Activated CD8-positive, alpha-beta memory T cell treated with anti-CD3 and anti-CD28 coated beads for 36 hours (primary cell): Measurements from ENCODE around the gene C4orf51. TPM values are rescaled to one million over a fixed set of nuclear protein-coding genes. Genes with fewer than 3 reads are reported as not detected.
"Not testable (repeated sequence)": the region's sequence is repeated elsewhere in the genome, so short reads cannot be mapped to it uniquely, and the experiment has no call there.

Experiments used
- CTCF ChIA-PET: fragments of 350-600 bp; sonication (Branson Sonifier 250); formaldehyde crosslinking; loops from one replicate; lab custom pipeline; 2021; ENCODE audit warnings: antibody characterized with exemption; lab: Charles Lee
- POLR2A ChIA-PET: fragments of 350-600 bp; sonication (Branson Sonifier 250); formaldehyde crosslinking; loops from one replicate; lab custom pipeline; 2021; ENCODE audit warnings: antibody characterized with exemption; lab: Charles Lee
- total RNA-seq, 2 experiments: library from RNA; stranded (reverse); gene quantifications; one replicate each; pipeline ENCODE4 v1.2.3, GENCODE V29; 2021

C4orf51 gene
- total RNA-seq, result not detected

DNA sequence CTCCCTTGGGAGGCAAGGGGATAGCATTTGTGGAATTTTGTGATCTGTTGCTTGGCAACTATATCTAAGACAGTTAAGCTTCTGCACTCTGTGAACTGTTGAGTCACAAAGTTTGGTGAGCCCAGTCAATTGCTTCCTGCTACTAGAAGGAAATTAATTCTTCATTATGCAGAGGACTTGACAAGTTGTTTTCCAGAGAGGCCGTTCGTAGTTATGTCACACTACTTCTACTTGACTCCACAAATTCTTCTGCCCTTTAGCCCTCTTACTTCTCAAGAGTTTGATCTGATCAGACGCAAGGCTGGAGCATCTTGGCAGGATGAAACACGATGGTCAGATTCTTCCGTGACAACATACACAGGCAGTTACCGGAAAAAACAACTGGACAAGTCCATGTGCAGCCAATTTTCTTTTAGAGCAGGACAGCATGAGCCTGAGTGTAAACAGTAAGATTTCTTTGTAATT lies at the start of gene C4orf51:
TSS of gene C4orf51 (plus strand) at position 156 of the 465 bp plus-strand sequence. CDS start at position 214, 58 bp downstream.
- POLR2A ChIA-PET, result no interaction called here
- CTCF ChIA-PET, result no interaction called here

DNA sequence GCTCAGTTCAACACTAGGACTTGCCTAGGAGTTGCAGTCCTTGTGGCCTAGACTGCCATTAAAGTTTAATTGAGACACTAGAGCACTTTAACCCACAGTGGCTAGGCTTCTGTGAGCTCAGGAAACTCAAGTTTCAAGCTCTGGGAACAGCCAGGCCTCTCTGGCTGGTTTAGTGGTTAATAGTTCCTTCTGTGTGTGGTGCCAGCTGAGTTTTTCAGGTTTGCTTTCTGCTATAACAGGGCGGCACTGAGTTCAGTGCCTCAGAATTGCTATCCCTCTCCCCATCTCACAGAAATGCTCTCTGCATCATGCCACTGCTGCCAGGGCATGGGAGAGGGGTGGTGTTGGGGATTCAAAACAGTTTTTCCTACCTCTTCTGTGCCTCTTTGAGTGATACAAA lies 44.8 kb upstream of the C4orf51 start:
- ChIA-PET POLR2A (no interaction called here), CTCF (no interaction called here)

DNA sequence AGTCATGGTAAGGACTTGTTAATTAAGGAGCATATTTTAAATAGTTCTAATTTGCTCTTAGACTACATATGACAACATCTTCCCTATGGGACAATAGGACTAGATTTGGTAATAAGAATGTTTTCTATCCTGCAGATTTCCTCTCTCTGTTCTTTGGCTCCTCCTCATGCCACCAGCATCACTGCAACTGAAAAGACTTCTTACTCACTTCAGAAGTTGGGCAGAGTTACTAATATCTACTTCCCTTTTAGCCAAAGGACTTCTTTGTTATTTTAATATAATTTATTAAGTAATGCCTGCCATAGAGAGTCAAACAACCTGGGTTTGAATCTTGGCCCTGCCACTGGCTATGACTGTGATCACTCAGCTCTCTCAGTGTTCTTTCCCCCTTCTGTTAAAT lies 44.3 kb upstream of the C4orf51 start:
- ChIA-PET CTCF (no interaction called here), POLR2A (no interaction called here)

DNA sequence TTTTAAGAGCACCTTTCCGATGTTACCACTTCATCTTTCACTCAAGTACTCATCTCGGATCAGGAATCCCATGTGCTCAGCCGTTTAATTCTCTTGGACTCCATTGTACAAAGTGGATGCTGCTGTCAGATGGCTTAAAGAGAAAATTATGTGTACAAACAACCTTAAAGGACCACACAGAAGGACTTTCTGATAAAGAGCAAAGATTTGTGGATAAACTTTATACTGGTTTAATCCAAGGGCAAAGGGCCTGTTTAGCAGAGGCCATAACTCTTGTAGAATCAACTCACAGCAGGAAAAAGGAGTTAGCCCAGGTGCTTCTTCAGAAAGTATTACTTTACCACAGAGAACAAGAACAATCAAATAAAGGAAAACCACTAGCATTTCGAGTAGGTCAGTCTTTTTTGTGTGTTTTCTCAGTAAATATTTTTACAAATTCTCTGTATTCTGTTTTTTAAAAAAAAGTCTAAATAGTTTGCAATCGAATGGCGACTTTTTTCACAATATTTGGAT lies 40.7 kb upstream of the C4orf51 start:
- ChIA-PET CTCF (no interaction called here), POLR2A (no interaction called here)

DNA sequence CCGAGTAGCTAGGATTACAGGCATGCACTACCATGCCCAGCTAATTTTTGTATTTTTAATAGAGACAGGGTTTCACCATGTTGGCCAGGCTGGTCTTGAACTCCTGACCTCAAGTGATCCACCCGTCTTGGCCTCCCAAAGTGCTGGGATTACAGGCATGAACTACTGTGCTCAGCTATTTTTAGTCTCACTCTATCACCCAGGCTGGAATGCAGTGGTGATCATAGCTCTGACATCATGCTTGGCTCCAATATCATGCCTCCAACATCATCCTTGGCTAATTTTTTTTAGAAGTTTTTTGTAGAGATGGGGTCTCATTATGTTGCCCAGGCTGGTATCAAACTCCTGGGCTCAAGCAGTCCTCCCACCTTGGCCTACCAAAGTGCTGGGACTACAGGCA lies 39.7 kb upstream of the C4orf51 start:
- POLR2A ChIA-PET, CTCF ChIA-PET: not testable (repeated sequence)

DNA sequence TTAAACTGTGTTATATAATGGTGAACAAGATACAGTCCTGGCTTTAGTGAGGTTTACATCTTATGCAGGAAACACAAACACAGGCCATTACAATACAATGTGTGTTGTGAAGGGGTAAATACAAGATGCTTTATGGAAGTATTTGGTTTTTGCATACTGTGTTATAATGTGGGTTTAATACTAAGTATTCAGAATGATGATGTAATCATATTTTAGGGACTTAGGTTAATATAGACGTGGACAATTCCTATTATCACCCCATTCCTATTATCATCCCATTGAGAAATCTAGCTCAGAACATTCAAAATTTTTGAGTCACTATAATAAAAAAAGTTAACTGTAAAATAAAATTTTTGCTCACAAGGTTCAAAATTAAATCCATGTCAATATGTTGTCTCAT lies 36.7 kb upstream of the C4orf51 start:
- POLR2A ChIA-PET, result no interaction called here
- CTCF ChIA-PET, result interaction anchor here (0.7 to 1.6 kb wide), 2 partner anchors 19 to 23 kb away, joined by 3 to 4 read pairs; no protein-coding TSS in a partner anchor

DNA sequence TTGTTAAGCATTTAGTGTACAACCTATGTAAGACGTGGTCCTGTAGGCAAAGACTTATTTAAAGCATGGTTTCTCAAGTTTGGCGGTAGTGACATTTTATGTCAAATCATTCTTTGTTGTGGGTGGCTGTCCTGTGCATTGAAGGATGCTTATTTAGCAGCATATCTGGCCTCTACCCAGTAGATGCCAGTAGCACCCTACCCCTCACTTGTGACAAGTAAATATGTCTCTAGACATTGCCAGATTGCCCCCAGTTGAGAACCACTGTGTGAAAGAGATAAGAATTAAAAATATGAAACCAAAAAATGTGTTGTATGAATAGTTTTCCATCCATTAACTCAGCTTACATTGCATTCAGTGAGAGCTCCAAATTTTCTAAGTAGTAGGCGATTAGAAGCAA lies 35.2 kb upstream of the C4orf51 start:
- CTCF ChIA-PET, result interaction anchor here (0.6 to 1.4 kb wide), 2 partner anchors 26 to 179 kb away, joined by 3 read pairs; partner anchors contain the start of gene MMAA

DNA sequence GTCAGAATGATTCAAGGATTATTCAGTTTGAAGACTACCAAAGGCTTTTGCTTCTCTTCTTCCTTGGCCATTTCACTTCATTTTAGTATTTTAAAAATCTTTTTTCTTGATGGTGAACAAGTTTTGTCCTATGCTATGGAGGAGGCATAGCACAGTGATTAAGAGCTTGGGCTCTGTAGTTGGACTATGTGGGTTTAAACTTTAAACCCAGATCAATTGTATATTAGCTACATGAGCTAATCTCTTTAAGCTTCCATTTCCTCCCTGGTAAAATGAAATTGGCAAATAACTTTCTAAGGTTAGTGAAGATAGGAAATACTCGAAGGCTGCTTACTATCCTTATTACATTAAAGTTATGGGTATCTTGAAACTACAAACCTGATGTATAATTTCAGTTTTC lies 23.8 kb upstream of the C4orf51 start:
- CTCF ChIA-PET, result no interaction called here
- POLR2A ChIA-PET, result no interaction called here

More for the DNA sequence above, 35.2 kb upstream of the C4orf51 start:
- POLR2A ChIA-PET, result no interaction called here

DNA sequence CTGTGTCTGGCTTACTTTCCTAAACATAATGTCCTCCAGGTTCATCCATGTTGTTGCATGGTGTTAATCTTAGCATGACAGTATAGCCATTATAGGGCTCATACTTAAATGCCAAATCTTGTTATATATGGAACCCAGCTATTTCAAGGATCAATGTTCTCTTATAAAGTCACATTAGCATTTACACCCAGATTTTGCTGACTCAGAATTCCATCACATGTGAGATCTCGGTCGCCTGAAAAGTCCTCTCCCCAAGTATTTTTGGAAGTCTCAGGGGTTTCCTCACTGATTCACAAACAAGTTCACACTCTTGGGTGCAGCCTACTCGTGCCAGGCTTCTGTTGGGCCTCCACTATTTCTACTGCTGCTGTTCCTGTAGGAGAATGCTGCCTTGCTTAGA lies 19.9 kb upstream of the C4orf51 start:
- CTCF ChIA-PET, result no interaction called here

DNA sequence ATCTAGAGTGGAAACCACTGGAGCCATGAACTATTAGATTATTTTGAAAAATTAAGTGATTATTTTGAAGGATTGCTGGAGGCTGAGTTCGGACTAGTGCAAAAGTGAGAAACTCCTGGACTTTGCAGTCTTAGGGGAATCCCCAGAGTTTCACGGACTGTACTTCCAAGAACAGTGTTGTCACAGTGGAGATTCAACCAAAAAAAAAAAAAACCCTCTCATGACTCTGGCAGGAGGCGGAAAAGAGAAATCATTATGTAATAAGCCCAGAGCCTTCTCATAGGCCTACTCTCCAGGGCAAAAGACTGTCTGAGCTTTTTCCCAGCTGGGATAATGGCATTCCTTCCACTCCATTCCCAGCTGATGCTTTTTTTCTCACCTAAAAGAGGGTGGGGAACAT lies 16.8 kb upstream of the C4orf51 start:
- POLR2A ChIA-PET, result no interaction called here
- CTCF ChIA-PET, result no interaction called here

More for the DNA sequence above, 19.9 kb upstream of the C4orf51 start:
- POLR2A ChIA-PET, result no interaction called here

DNA sequence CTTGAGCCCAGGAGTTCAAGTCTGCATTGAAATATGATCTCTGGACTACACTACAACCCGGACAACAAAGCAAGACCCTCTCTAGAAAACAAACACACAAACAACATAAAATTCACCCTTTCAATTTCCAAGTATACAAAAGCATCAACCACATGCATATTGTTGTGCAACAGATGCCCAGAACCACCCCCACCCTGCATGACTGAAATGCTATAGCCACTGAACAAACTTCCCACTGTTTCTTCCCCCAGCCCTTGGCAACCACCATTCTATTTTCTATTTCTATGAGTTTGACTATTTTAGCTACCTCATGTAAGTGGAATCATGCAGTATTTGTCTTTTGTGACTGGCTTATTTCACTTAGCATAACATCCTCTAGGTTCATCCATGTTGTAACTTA lies 14.2 kb upstream of the C4orf51 start:
- ChIA-PET POLR2A (no interaction called here), CTCF (no interaction called here)

DNA sequence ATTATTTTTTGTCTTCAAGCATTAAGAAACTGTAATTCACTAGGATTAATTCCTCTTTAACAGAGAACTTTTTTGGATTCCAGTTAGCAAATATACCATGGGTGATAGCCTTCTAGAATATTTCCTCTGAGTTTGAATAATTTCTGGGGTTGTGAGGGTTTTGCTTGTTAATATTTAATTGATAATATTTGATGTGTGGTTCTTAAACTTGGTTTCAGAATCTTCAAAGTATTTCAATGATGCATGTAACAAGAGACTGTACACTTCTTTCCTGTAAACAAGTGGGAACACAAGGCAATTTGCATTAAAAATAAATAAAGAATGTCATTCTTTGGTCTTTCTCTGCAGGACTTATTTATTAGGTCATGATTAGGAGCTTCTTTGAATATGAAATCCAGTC lies 9.5 kb upstream of the C4orf51 start:
- CTCF ChIA-PET, result no interaction called here
- POLR2A ChIA-PET, result no interaction called here

DNA sequence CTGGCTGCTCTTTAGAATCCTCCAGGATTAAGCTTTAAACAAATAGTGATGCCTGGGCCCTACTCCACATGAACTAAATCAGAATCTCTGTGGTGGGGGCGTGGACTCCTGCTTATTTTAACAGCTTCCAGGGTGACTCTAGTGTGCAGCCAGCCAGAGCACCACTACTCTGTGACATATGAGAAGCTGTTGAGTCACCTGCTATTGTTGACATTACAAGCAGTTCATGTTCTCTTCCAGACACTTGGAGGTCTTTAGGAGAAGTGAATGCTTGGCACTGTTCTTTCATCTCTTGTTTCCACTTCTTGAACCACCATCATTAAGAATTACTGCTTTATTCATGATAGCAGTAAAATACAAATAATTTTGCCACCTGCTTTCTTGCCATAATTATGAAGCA lies 426 bp upstream of the C4orf51 start:
- ChIA-PET CTCF (no interaction called here), POLR2A (no interaction called here)

DNA sequence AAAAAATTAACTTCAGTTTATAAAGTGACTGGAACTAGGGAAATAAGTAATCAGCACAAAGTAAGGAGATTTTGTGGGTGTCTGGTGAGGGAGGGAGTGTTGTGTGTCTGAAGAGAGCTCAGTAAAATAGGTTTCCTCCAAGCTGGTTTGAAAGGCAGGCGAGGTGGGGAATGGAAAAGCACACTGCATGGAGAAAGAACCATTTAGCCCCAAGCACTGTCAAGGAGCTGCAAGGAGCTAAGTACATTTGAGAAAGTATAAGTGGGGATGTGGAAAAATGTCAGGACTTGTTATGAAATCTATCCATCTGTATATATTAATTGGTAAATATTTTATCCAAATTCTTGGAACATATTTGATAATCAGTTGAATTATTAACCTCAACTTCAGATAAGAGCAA lies 956 bp downstream of the C4orf51 start:
- ChIA-PET POLR2A (no interaction called here), CTCF (no interaction called here)

DNA sequence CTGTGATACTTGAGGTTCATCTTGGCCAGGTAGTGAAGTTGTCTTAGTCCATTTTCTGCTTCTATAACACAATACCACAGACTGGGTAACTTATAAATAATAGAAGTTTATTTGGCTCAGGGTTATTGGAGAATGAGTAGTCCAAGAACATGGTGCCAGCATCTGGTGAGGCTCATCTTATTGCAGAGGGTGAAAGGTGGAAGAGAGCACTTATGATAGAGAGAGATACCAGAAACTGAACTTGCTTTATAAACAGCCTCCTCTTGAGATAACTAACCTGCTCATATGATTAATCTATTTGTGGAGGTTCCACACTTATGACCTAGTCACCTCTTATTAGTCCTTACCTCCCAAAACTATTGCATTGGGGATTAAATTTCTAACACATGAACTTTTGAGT lies 1.6 kb downstream of the C4orf51 start:
- ChIA-PET CTCF (no interaction called here), POLR2A (no interaction called here)

DNA sequence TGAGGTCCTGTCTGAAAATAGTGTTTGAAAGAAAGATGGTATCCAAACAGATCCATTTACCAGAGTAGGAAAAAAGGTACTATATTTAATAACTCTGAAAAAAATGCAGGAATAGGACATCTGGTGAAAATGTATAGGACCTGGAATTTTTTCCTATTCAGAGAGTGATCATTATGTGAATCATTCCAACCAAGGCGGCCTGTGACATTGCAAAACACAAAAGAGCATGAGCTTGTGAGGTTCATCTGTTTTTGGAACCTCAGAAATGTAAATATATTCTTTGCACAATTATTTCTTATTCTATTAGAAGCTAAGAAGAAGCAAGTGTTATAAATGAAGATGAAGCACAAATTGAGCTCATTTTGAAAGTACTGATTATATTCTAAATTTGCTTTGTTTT lies 2.0 kb downstream of the C4orf51 start:
- POLR2A ChIA-PET, result no interaction called here
- CTCF ChIA-PET, result no interaction called here

DNA sequence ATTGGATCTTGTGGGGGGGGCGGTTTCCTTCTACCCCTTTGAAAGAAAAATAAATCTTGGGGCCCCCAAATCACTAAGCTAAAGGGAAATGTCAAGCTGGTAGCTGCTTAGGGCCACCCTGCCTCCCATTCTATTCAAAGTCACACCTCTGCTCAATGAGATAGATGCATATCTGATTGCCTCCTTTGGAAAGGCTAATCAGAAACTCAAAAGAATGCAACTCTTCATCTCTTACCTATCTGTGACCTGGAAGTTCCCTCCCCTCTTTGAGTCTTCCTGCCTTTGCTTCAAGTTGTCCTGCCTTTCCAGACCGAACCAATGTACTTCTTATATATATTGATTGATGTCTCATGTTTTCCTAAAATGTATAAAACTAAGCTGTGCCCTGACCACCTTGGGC lies 7.0 kb downstream of the C4orf51 start:
- POLR2A ChIA-PET, result no interaction called here
- CTCF ChIA-PET, result no interaction called here

DNA sequence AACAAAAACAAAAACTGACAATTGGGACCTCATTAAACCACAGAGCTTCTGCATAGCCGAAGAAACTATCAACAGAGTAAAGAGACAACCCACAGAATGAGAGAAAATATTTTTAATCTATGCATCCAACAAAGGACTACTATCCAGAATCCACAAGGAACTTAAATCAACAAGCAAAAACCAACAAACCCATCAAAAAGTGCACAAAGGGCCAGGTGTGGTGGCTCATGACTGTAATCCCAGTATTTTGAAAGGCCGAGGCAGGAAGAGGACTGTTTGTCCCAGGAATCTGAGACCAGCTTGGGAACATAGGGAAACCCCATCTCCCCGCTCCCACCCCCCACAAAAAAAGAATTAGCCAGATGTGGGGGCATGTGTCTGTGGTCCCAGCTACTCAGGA lies 10.7 kb downstream of the C4orf51 start:
- ChIA-PET CTCF (no interaction called here), POLR2A (no interaction called here)

DNA sequence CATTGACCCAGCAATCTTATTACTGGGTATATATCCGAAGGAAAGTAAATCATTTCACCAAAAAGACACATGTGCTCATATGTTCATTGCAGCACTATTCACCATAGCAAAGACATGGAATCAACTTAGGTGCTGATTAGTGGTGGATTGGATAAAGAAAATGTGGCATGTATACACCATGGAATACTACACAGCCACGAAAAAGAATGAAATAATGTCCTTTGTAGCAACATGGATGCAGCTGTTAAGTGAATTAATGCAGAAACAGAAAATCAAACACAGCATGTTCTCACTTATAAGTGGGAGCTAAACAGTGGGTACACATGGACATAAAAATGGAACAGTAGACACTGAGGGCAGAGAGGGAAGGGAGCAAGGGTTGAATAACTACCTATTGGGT lies 11.5 kb downstream of the C4orf51 start:
- POLR2A ChIA-PET, CTCF ChIA-PET: not testable (repeated sequence)

DNA sequence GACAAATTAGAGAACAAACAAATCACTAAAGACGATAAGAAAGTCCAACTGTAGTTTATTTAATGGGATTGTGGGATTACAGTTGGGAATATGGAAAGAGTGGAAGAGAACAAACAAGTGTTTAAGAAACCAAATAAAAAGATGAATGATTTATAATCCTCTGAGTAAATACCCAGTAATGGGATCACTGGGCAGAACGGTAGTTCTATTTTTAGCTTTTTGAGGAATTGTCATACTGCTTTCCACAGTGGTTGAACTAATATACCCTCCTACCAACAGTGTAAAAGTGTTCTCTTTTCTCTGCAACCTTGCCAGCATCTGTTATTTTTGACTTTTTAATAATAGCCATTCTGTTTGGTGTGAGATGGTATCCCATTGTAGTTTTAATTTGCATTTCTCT lies 15.0 kb downstream of the C4orf51 start:
- CTCF ChIA-PET, result no interaction called here
- POLR2A ChIA-PET, result no interaction called here

DNA sequence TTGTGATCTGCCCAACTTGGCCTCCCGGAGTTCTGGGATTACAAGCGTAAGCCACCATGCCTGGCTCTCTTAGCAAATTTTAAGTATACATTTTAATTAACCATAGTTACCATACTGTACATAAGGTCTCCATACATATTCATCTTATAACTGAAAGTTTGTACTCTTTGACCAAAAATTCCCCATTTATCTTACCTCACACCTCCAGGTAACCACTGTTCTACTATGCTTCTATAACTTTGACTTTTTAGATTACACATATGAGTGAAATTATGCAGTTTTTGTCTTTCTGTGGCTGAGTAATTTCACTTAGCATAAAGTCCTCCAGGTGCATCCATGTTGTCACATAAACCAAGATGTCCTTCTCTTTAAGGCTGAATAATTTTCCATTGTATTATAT lies 17.4 kb downstream of the C4orf51 start:
- POLR2A ChIA-PET, result no interaction called here
- CTCF ChIA-PET, result no interaction called here

DNA sequence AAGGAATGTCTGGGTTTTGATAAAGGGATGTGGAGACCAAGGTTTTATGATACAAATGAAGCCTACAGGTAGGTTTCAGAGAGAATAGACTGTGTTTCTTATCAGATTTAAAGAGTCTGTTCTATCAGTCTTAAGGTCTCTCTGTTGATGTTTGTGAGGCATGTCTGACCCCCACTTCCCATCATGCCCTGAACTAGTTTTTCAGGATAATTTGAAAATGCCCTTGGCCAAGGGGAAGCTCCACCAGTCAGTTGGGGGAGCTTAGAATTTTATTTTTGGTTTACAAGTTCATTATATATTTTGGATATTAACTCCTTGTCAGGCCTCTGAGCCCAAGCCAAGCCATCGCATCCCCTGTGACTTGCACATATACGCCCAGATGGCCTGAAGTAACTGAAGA lies 18.6 kb downstream of the C4orf51 start:
- CTCF ChIA-PET, result no interaction called here

More for the DNA sequence above, 18.6 kb downstream of the C4orf51 start:
- POLR2A ChIA-PET, result no interaction called here
